GM12891 (cell line): ENCODE measurements around the gene ABCA13.

Experiments used
- POLR2A ChIP-seq: IDR thresholded peaks from 2 replicates; pipeline ENCODE4 v1.6.1; 2011; ENCODE audit warnings: low read depth, low read length, control low read depth
- POLR2AphosphoS5 ChIP-seq: IDR thresholded peaks from 2 replicates; pipeline ENCODE4 v1.6.1; 2011; ENCODE audit warnings: low read depth, low read length, control low read depth

GRCh38 chr7:48628793-48629349, 457.6 kb downstream of the ABCA13 start:
- TF ChIP-seq POLR2A = no peak
- no peak for TF ChIP-seq POLR2AphosphoS5
